Astrocyte (in vitro differentiated cells and primary cell): ENCODE data around the gene SUPT16H. TPM values are rescaled to one million over a fixed set of nuclear protein-coding genes. Genes with fewer than 3 reads are reported as not detected.

Source experiments
- DNase-seq: peaks from one replicate; pipeline ENCODE4 v3.0.0-alpha.2; 2010; ENCODE audit warnings: low read depth
- FAIRE-seq: peaks from 2 replicates; lab custom pipeline; 2011; peaks lifted over from hg19 to GRCh38; lab: Jason Lieb, UNC
- H2AFZ ChIP-seq: 2 replicates; pipeline ENCODE4 v1.6.0; 2012; ENCODE audit warnings: low read depth, low read length, inconsistent platforms
- H3K27ac ChIP-seq: 2 replicates; pipeline ENCODE4 v1.5.1; 2011; ENCODE audit warnings: low read depth, low read length, inconsistent platforms
- H3K27me3 ChIP-seq: 2 replicates; pipeline ENCODE4 v1.6.0; 2011; ENCODE audit warnings: low read length, inconsistent platforms; ENCODE audit not compliant: insufficient read depth
- H3K36me3 ChIP-seq: 2 replicates; pipeline ENCODE4 v1.5.1; 2011; ENCODE audit warnings: low read length, inconsistent platforms; ENCODE audit not compliant: insufficient read depth
- H3K4me1 ChIP-seq: 2 replicates; pipeline ENCODE4 v1.5.1; 2011; ENCODE audit warnings: low read length, inconsistent platforms; ENCODE audit not compliant: insufficient read depth
- H3K4me2 ChIP-seq: 2 replicates; pipeline ENCODE4 v1.6.0; 2012; ENCODE audit warnings: low read length, inconsistent platforms
- H3K4me3 ChIP-seq: 2 replicates; pipeline ENCODE4 v1.5.1; 2011; ENCODE audit warnings: low read depth, mild to moderate bottlenecking, low read length, inconsistent platforms; ENCODE audit not compliant: insufficient read depth
- H3K79me2 ChIP-seq: 2 replicates; pipeline ENCODE4 v1.6.0; 2012; ENCODE audit warnings: mild to moderate bottlenecking, low read length, inconsistent platforms; ENCODE audit not compliant: insufficient read depth
- H3K9ac ChIP-seq: 2 replicates; pipeline ENCODE4 v1.6.0; 2012; ENCODE audit warnings: mild to moderate bottlenecking, low read length, inconsistent platforms
- H3K9me3 ChIP-seq: 2 replicates; pipeline ENCODE4 v1.5.1; 2012; ENCODE audit warnings: low read depth, mild to moderate bottlenecking, low read length, inconsistent platforms; ENCODE audit not compliant: insufficient read depth
- H4K20me1 ChIP-seq: 2 replicates; pipeline ENCODE4 v1.6.0; 2012; ENCODE audit warnings: low read length, inconsistent platforms; ENCODE audit not compliant: insufficient read depth
- H3K27ac Mint-ChIP-seq: one replicate; pipeline ENCODE4 v1.8.0; 2021; ENCODE audit warnings: mild to moderate bottlenecking, mixed read lengths; ENCODE audit not compliant: unreplicated experiment
- H3K27me3 Mint-ChIP-seq: one replicate; pipeline ENCODE4 v1.8.0; 2021; ENCODE audit warnings: low read depth, mixed read lengths; ENCODE audit not compliant: unreplicated experiment
- H3K36me3 Mint-ChIP-seq: one replicate; pipeline ENCODE4 v1.8.0; 2021; ENCODE audit warnings: low read depth, mixed read lengths; ENCODE audit not compliant: unreplicated experiment
- H3K4me1 Mint-ChIP-seq: one replicate; pipeline ENCODE4 v1.8.0; 2021; ENCODE audit warnings: low read depth, mixed read lengths; ENCODE audit not compliant: unreplicated experiment
- H3K4me3 Mint-ChIP-seq: one replicate; pipeline ENCODE4 v1.8.0; 2021; ENCODE audit warnings: mild to moderate bottlenecking, moderate library complexity, mixed read lengths; ENCODE audit not compliant: unreplicated experiment
- H3K9me3 Mint-ChIP-seq: one replicate; pipeline ENCODE4 v1.8.0; 2021; ENCODE audit warnings: mild to moderate bottlenecking, mixed read lengths; ENCODE audit not compliant: unreplicated experiment
- EZH2 ChIP-seq: IDR thresholded peaks from 2 replicates; pipeline ENCODE4 v1.6.1; 2012; ENCODE audit warnings: mild to moderate bottlenecking, low read length, inconsistent platforms; ENCODE audit not compliant: insufficient read depth
- total RNA-seq: library from RNA; stranded (reverse); gene quantifications from 2 replicates; pipeline ENCODE4 v1.2.1, GENCODE V29; 2021
- TF ChIP-seq, protein P1 (sequence below): IDR thresholded peaks from 2 replicates; pipeline ENCODE4 v1.5.1; 2011; ENCODE audit warnings: low read depth, mild to moderate bottlenecking, inconsistent platforms, low read length, moderate library complexity; ENCODE audit not compliant: insufficient read depth

SUPT16H gene
- total RNA-seq, 1 donor from 2014 or later: 74.3 TPM

DNA sequence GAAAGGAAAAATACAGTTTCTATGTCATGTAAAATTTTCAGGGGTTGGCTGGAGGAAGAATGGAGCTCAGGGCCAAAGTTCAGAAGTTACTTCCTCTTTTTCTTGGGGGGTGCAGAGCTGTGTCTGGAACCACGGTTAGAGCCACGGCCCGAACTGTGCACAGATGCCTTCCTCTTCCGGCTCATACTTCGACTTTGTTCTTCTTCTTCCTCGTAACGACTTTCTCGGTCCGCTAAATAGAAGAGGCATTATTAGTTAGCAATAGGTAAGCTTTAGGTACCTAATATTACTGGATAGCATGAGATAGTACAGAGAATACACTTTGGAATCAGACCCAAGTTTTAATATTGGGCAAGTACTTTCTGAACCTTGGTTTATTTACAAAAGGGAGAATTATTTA is 31.2 kb downstream of the SUPT16H start:
- Mint-ChIP-seq H3K4me1 (peaks cover 3% of the 10 kb centered on the region), H3K36me3 (peaks cover 25% of the 10 kb centered on the region), H3K9me3 (no peaks in the 10 kb centered on the region), H3K27ac (no peak overlapping the region), H3K27me3 (no peaks in the 10 kb centered on the region), H3K4me3 (no peak overlapping the region)
- TF ChIP-seq EZH2: no peak
- TF ChIP-seq, protein P1, sequence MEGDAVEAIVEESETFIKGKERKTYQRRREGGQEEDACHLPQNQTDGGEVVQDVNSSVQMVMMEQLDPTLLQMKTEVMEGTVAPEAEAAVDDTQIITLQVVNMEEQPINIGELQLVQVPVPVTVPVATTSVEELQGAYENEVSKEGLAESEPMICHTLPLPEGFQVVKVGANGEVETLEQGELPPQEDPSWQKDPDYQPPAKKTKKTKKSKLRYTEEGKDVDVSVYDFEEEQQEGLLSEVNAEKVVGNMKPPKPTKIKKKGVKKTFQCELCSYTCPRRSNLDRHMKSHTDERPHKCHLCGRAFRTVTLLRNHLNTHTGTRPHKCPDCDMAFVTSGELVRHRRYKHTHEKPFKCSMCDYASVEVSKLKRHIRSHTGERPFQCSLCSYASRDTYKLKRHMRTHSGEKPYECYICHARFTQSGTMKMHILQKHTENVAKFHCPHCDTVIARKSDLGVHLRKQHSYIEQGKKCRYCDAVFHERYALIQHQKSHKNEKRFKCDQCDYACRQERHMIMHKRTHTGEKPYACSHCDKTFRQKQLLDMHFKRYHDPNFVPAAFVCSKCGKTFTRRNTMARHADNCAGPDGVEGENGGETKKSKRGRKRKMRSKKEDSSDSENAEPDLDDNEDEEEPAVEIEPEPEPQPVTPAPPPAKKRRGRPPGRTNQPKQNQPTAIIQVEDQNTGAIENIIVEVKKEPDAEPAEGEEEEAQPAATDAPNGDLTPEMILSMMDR: no peak
- DNase-seq (no peak), FAIRE-seq (no peak)
- H3K27me3 ChIP-seq: no peaks in the 10 kb centered on the region
- no peaks in the 10 kb centered on the region for H3K9me3 ChIP-seq
- H3K36me3 ChIP-seq: peaks cover 59% of the 10 kb centered on the region
- H3K4me3 ChIP-seq: no peak overlapping the region
- H2AFZ ChIP-seq: no peak overlapping the region
- no peak overlapping the region for H3K9ac ChIP-seq
- no peak overlapping the region for H3K27ac ChIP-seq
- no peaks in the 10 kb centered on the region for H3K4me1 ChIP-seq
- no peaks in the 10 kb centered on the region for H4K20me1 ChIP-seq
- H3K79me2 ChIP-seq: no peaks in the 10 kb centered on the region
- H3K4me2 ChIP-seq: no peak overlapping the region

- FAIRE-seq (no peak), DNase-seq (no peak)
- Mint-ChIP-seq H3K36me3 (peaks cover 22% of the 10 kb centered on the region), H3K4me3 (no peak overlapping the region), H3K4me1 (peaks cover 3% of the 10 kb centered on the region), H3K9me3 (no peaks in the 10 kb centered on the region), H3K27me3 (peaks cover 2% of the 10 kb centered on the region), H3K27ac (no peak overlapping the region)
- Histone ChIP-seq H3K4me1 (no peaks in the 10 kb centered on the region), H3K27me3 (no peaks in the 10 kb centered on the region), H3K4me2 (no peak overlapping the region), H3K79me2 (no peaks in the 10 kb centered on the region), H3K36me3 (peaks cover 42% of the 10 kb centered on the region), H3K27ac (no peak overlapping the region), H3K9ac (no peak overlapping the region), H4K20me1 (no peaks in the 10 kb centered on the region), H3K9me3 (no peaks in the 10 kb centered on the region), H2AFZ (no peak overlapping the region), H3K4me3 (no peak overlapping the region)
- TF ChIP-seq, protein P1: no peak
Measured at GRCh38 chr14:21350539-21350938, 33.3 kb downstream of the SUPT16H start.

- Histone ChIP-seq H3K4me1 (no peaks in the 10 kb centered on the region), H3K27ac (no peak overlapping the region), H3K36me3 (peaks cover 17% of the 10 kb centered on the region), H3K9me3 (no peaks in the 10 kb centered on the region), H4K20me1 (no peaks in the 10 kb centered on the region), H3K4me2 (no peak overlapping the region), H2AFZ (no peak overlapping the region), H3K79me2 (no peaks in the 10 kb centered on the region), H3K9ac (no peak overlapping the region), H3K27me3 (no peaks in the 10 kb centered on the region), H3K4me3 (no peak overlapping the region)
- H3K4me1 Mint-ChIP-seq: peaks cover 3% of the 10 kb centered on the region
- TF ChIP-seq, protein P1: no peak
- no peak for TF ChIP-seq EZH2
- peaks cover 4% of the 10 kb centered on the region for H3K36me3 Mint-ChIP-seq
- FAIRE-seq (no peak), DNase-seq (no peak)
- no peak overlapping the region for H3K27ac Mint-ChIP-seq
- H3K27me3 Mint-ChIP-seq: peaks cover 2% of the 10 kb centered on the region
- no peaks in the 10 kb centered on the region for H3K9me3 Mint-ChIP-seq
- no peak overlapping the region for H3K4me3 Mint-ChIP-seq
Measured at GRCh38 chr14:21347201-21347600, 36.6 kb downstream of the SUPT16H start.
